KG1 (cell line): ENCODE measurements around the gene TLK1.

ENCODE experiments used
- DNase-seq: peaks from one replicate; lab custom pipeline; 2025; lab: John Stamatoyannopoulos, UW

Gene TLK1

GRCh38 chr2:170997893-170998597, 162.6 kb downstream of the TLK1 start:
- DNase-seq, result no peak

- DNase-seq, result no peak
Measured at GRCh38 chr2:170996316-170996715, 164.4 kb downstream of the TLK1 start.

GRCh38 chr2:170991398-170992182, 169.1 kb downstream of the TLK1 start:
- no peak for DNase-seq

GRCh38 chr2:170986566-170987258, 174.0 kb downstream of the TLK1 start:
- no peak for DNase-seq

GRCh38 chr2:170985407-170985806, 175.3 kb downstream of the TLK1 start:
- DNase-seq, result no peak

- DNase-seq, result no peak
Measured at GRCh38 chr2:170984079-170984478, 176.6 kb downstream of the TLK1 start.

GRCh38 chr2:170975943-170976270, 184.8 kb downstream of the TLK1 start:
- no peak for DNase-seq

GRCh38 chr2:170975127-170975942, 185.4 kb downstream of the TLK1 start:
- DNase-seq, result no peak

GRCh38 chr2:170974304-170974993, 186.2 kb downstream of the TLK1 start:
- DNase-seq, result no peak

- peak; percentile 78 for DNase-seq
Measured at GRCh38 chr2:170973492-170974303, 187.0 kb downstream of the TLK1 start.

GRCh38 chr2:170973225-170973491, 187.5 kb downstream of the TLK1 start:
- DNase-seq, result no peak

- DNase-seq, result no peak
Measured at GRCh38 chr2:170972296-170973224, 188.1 kb downstream of the TLK1 start.

GRCh38 chr2:170971071-170971470, 189.6 kb downstream of the TLK1 start:
- DNase-seq, result no peak

GRCh38 chr2:170969872-170970496, 190.7 kb downstream of the TLK1 start:
- no peak for DNase-seq

GRCh38 chr2:170969030-170969429, 191.7 kb downstream of the TLK1 start:
- DNase-seq, result no peak

GRCh38 chr2:170968205-170969003, 192.3 kb downstream of the TLK1 start:
- no peak for DNase-seq

GRCh38 chr2:170967553-170967952, 193.1 kb downstream of the TLK1 start:
- DNase-seq, result no peak

- no peak for DNase-seq
Measured at GRCh38 chr2:170966648-170967396, 193.9 kb downstream of the TLK1 start.
